MCF 10A (cell line): ENCODE measurements around the gene PSMB10. TPM values are rescaled to one million over a fixed set of nuclear protein-coding genes. Genes with fewer than 3 reads are reported as not detected.

Experiments used
- BruUV-seq: library from RNA; stranded (reverse); fragments of 400-500 nt; replicated peaks from 2 replicates; lab custom pipeline; 2021; lab: Mats Ljungman, UMichigan
- CTCF ChIA-PET: fragments of 300-600 bp; sonication (Branson Sonifier 250); formaldehyde crosslinking; extraction: SDS; loops from one replicate; lab custom pipeline; 2021; ENCODE audit warnings: antibody characterized with exemption, inconsistent platforms; lab: Yijun Ruan, JAX
- POLR2A ChIA-PET: fragments of 300-600, 350-650 bp; sonication (Branson Sonifier 250); formaldehyde crosslinking; extraction: SDS; loops from one replicate; lab custom pipeline; 2020; ENCODE audit warnings: antibody characterized with exemption, inconsistent platforms; lab: Yijun Ruan, JAX
- DNase-seq: peaks from one replicate; pipeline ENCODE4 v3.0.0-alpha.2; 2018; ENCODE audit not compliant: unreplicated experiment
- H3K27ac Mint-ChIP-seq: one replicate; pipeline ENCODE4 v1.8.0; 2022; ENCODE audit warnings: mild to moderate bottlenecking, low read depth, mixed read lengths; ENCODE audit not compliant: unreplicated experiment
- H3K27me3 Mint-ChIP-seq: one replicate; pipeline ENCODE4 v1.8.0; 2022; ENCODE audit warnings: mixed read lengths; ENCODE audit not compliant: insufficient read depth, unreplicated experiment
- H3K36me3 Mint-ChIP-seq: one replicate; pipeline ENCODE4 v1.8.0; 2022; ENCODE audit warnings: mild to moderate bottlenecking, moderate library complexity, mixed read lengths; ENCODE audit not compliant: insufficient read depth, unreplicated experiment
- H3K4me1 Mint-ChIP-seq: one replicate; pipeline ENCODE4 v1.8.0; 2022; ENCODE audit warnings: mixed read lengths; ENCODE audit not compliant: insufficient read depth, unreplicated experiment
- H3K4me3 Mint-ChIP-seq: one replicate; pipeline ENCODE4 v1.8.0; 2022; ENCODE audit warnings: mild to moderate bottlenecking, moderate library complexity, mixed read lengths; ENCODE audit not compliant: unreplicated experiment
- H3K9me3 Mint-ChIP-seq: one replicate; pipeline ENCODE4 v1.8.0; 2022; ENCODE audit warnings: mixed read lengths; ENCODE audit not compliant: unreplicated experiment
- CTCF ChIP-seq: fragments of 200-600 bp; IDR thresholded peaks from one replicate; pipeline ENCODE4 v1.8.0; 2022; ENCODE audit warnings: antibody characterized with exemption, mild to moderate bottlenecking; ENCODE audit not compliant: unreplicated experiment
- intact Hi-C: fragments of 100-400 bp; cut with micrococcal nuclease; formaldehyde crosslinking; loops from 2 replicates; pipeline ENCODE4 v1.14.1; 2022
- total RNA-seq: library from RNA; stranded (reverse); gene quantifications from 2 replicates; pipeline ENCODE4 v1.2.3, GENCODE V29; 2022

PSMB10 gene
- total RNA-seq, 1 experiment from 2014 or later, result 32.7 TPM

DNA sequence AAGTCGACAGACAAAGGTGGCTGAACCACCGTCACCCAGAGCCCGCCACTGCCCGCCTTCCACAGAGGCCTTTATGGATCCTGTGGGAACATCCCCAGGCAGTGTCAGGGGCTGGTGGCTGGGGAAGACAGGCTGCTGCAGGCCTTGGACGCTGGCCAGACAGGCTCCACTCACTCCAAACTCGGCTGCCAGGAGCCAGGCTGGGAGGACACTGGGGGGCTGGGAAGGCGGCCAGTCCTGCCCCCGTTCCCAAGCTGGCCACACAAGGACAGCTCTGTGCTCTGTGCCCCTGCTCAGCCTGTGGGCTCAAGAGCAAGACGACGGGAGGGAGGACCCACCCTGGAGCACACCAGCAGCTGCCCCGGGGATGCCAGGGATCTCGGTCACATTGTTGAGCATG is 14.8 kb upstream of the PSMB10 start:
- CTCF ChIA-PET, result interaction anchor here (0.5 to 1.2 kb wide), 3 partner anchors 11 to 307 kb away, joined by 4 to 5 read pairs (median 4); no protein-coding TSS in a partner anchor
- Mint-ChIP-seq H3K36me3 (peaks cover 89% of the 10 kb centered on the region), H3K4me3 (no peak overlapping the region), H3K27me3 (no peaks in the 10 kb centered on the region), H3K4me1 (peaks cover 9% of the 10 kb centered on the region), H3K27ac (no peak overlapping the region), H3K9me3 (no peaks in the 10 kb centered on the region)
- no TSS peak for BruUV-seq
- POLR2A ChIA-PET, result interaction anchor here (1.2 kb wide), 1 partner anchor 9 kb away, joined by 4 read pairs; no protein-coding TSS in a partner anchor
- TF ChIP-seq CTCF, result no peak
- intact Hi-C loops, result no loop called here
- DNase-seq, result no peak

GRCh38 chr16:67950335-67950843 is 13.7 kb upstream of the PSMB10 start:
- ChIA-PET CTCF (interaction anchor here (0.9 kb wide), 1 partner anchor 10 kb away, joined by 4 read pairs; no protein-coding TSS in a partner anchor), POLR2A (interaction anchor here (0.6 to 1.1 kb wide), 3 partner anchors 14 to 81 kb away, joined by 3 to 7 read pairs (median 5); partner anchors contain the start of gene PSMB10)
- Mint-ChIP-seq H3K27ac (no peak overlapping the region), H3K27me3 (no peaks in the 10 kb centered on the region), H3K4me1 (peaks cover 9% of the 10 kb centered on the region), H3K9me3 (no peaks in the 10 kb centered on the region), H3K36me3 (peaks cover 88% of the 10 kb centered on the region), H3K4me3 (no peak overlapping the region)
- intact Hi-C loops, result no loop called here
- TF ChIP-seq CTCF, result no peak
- no TSS peak for BruUV-seq
- DNase-seq, result no peak

DNA sequence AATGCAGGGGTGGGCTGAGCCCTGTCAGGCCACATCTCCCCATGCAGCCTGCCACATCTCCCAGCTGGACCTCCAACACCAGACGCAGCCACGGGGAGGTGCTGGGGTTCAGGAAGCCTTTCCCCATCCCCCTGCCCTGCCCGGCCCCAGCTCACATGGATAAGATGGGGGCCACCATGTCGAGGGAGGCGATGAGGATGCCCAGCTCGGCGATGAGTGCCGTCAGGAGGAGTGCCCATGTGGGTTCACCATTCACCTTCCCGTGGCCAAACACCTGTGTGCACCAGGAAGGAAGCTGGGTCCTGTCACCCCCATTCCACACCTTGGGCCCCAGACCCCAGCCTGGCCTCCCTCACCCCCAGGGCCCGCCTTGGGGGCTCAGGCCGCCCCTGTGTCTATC is 13.0 kb upstream of the PSMB10 start:
- Mint-ChIP-seq H3K4me1 (peaks cover 9% of the 10 kb centered on the region), H3K27ac (no peak overlapping the region), H3K27me3 (no peaks in the 10 kb centered on the region), H3K4me3 (no peak overlapping the region), H3K36me3 (peaks cover 81% of the 10 kb centered on the region), H3K9me3 (no peaks in the 10 kb centered on the region)
- no peak for TF ChIP-seq CTCF
- no TSS peak for BruUV-seq
- ChIA-PET POLR2A (interaction anchor here (1.0 to 1.1 kb wide), 2 partner anchors 14 to 17 kb away, joined by 5 to 7 read pairs; partner anchors contain the start of gene PSMB10), CTCF (interaction anchor here (0.5 to 0.9 kb wide), 4 partner anchors 9 to 66 kb away, joined by 3 to 4 read pairs (median 3); no protein-coding TSS in a partner anchor)
- intact Hi-C loops, result no loop called here
- no peak for DNase-seq

GRCh38 chr16:67948015-67948414 is 11.4 kb upstream of the PSMB10 start:
- no peak for TF ChIP-seq CTCF
- H3K27ac Mint-ChIP-seq, result peak overlapping the region; percentile 21
- H3K4me3 Mint-ChIP-seq, result no peak overlapping the region
- ChIA-PET POLR2A (interaction anchor here (0.5 to 1.6 kb wide), 4 partner anchors 9 to 530 kb away, joined by 3 to 11 read pairs (median 4); partner anchors contain the start of gene PSMB10), CTCF (interaction anchor here (1.0 kb wide), 1 partner anchor 132 kb away, joined by 3 read pairs; no protein-coding TSS in a partner anchor)
- intact Hi-C loops, result no loop called here
- H3K4me1 Mint-ChIP-seq, result peaks cover 9% of the 10 kb centered on the region
- H3K27me3 Mint-ChIP-seq, result no peaks in the 10 kb centered on the region
- no peak for DNase-seq
- H3K36me3 Mint-ChIP-seq, result peaks cover 77% of the 10 kb centered on the region
- H3K9me3 Mint-ChIP-seq, result no peaks in the 10 kb centered on the region
- no TSS peak for BruUV-seq
